Epithelial cell of esophagus (primary cell): ENCODE results near the gene TMEM11.

ENCODE experiments used
- DNase-seq: peaks from one replicate; pipeline ENCODE4 v3.0.0; 2010; ENCODE audit warnings: low read depth
- H3K4me3 ChIP-seq: 2 replicates; pipeline ENCODE4 v1.5.1; 2011; ENCODE audit warnings: mild to moderate bottlenecking, low read length, control low read depth
- CTCF ChIP-seq: IDR thresholded peaks from 2 replicates; pipeline ENCODE4 v1.5.1; 2011; ENCODE audit warnings: low read depth, mild to moderate bottlenecking, low read length, control low read depth, inconsistent platforms; ENCODE audit not compliant: insufficient read depth; ENCODE audit errors: missing control alignments

Gene TMEM11

GRCh38 chr17:21214015-21214776 is at the start of gene TMEM11:
Gene TMEM11 (minus strand): TSS chr17:21214161. CDS start chr17:21214152, 9 bp downstream.
- DNase-seq = peak; percentile 98
- peak within 1 kb of the TSS; percentile 81 for H3K4me3 ChIP-seq
- no peak for TF ChIP-seq CTCF

- no peak for TF ChIP-seq CTCF
Measured at GRCh38 chr17:21263376-21263775, 49.4 kb upstream of the TMEM11 start.

GRCh38 chr17:21262259-21262993 is 48.5 kb upstream of the TMEM11 start:
- TF ChIP-seq CTCF = no peak
- no peak for DNase-seq
- no peak overlapping the region for H3K4me3 ChIP-seq

More at GRCh38 chr17:21263376-21263775, 49.4 kb upstream of the TMEM11 start:
- peak; percentile 96 for DNase-seq
- no peak overlapping the region for H3K4me3 ChIP-seq

- no peak for TF ChIP-seq CTCF
- no peak for DNase-seq
- no peak overlapping the region for H3K4me3 ChIP-seq
Measured at GRCh38 chr17:21258593-21258992, 44.6 kb upstream of the TMEM11 start.

GRCh38 chr17:21253646-21254441 is 39.9 kb upstream of the TMEM11 start:
- DNase-seq = peak; percentile 76
- TF ChIP-seq CTCF = no peak
- peak overlapping the region; percentile 38 for H3K4me3 ChIP-seq

- peak; percentile 88 for DNase-seq
- peak within 1 kb of the TSS; percentile 44 for H3K4me3 ChIP-seq
- TF ChIP-seq CTCF = no peak
Measured at GRCh38 chr17:21252796-21253645, 39.1 kb upstream of the TMEM11 start, which contains the start of gene NATD1. Gene NATD1 (minus strand): TSS chr17:21253410. CDS start chr17:21253264, 146 bp downstream.
